Trophoblast cell (in vitro differentiated cells and primary cell): ENCODE data around the gene FBN1.
A peak's percentile ranks its signal among the peaks of the same experiment; 100 is the strongest.

Source experiments
- DNase-seq, 2 donors: peaks; one replicate each; pipeline ENCODE4 v3.0.0-alpha.2; 2016
- H2AFZ ChIP-seq: 2 replicates; pipeline ENCODE4 v1.6.1; 2013; ENCODE audit warnings: low read length, moderate library complexity, mild to moderate bottlenecking; ENCODE audit not compliant: insufficient read depth, poor library complexity
- H2AK5ac ChIP-seq: 2 replicates; pipeline ENCODE4 v1.6.1; 2013; ENCODE audit warnings: mild to moderate bottlenecking, low read length
- H2BK120ac ChIP-seq: 2 replicates; pipeline ENCODE4 v1.6.1; 2013; ENCODE audit warnings: low read length, mild to moderate bottlenecking, moderate library complexity; ENCODE audit not compliant: insufficient read depth, poor library complexity
- H2BK12ac ChIP-seq: 2 replicates; pipeline ENCODE4 v1.6.1; 2013; ENCODE audit warnings: mild to moderate bottlenecking, low read length, moderate library complexity
- H2BK5ac ChIP-seq: 2 replicates; pipeline ENCODE4 v1.6.1; 2013; ENCODE audit warnings: low read length, low read depth, moderate library complexity, mild to moderate bottlenecking; ENCODE audit not compliant: poor library complexity
- H3K14ac ChIP-seq: 2 replicates; pipeline ENCODE4 v1.6.1; 2013; ENCODE audit warnings: mild to moderate bottlenecking, low read length
- H3K18ac ChIP-seq: 2 replicates; pipeline ENCODE4 v1.6.1; 2013; ENCODE audit warnings: mild to moderate bottlenecking, low read length
- H3K23ac ChIP-seq: 2 replicates; pipeline ENCODE4 v1.6.1; 2013; ENCODE audit warnings: low read length
- H3K27ac ChIP-seq: 2 replicates; pipeline ENCODE4 v1.5.1; 2013; ENCODE audit warnings: low read depth, mild to moderate bottlenecking, inconsistent platforms, low read length, moderate library complexity
- H3K27me3 ChIP-seq: 2 replicates; pipeline ENCODE4 v1.6.1; 2013; ENCODE audit warnings: inconsistent platforms, mild to moderate bottlenecking, low read length, moderate library complexity; ENCODE audit not compliant: insufficient read depth
- H3K36me3 ChIP-seq, 2 experiments: 1 replicate in 1 of 2; 2 replicates in 1 of 2; pipeline ENCODE4 v1.6.1; 2013; ENCODE audit warnings: low read length in 2 of 2, mild to moderate bottlenecking in 2 of 2, moderate library complexity in 1 of 2; ENCODE audit not compliant: insufficient read depth in 2 of 2, control insufficient read depth in 1 of 2
- H3K4ac ChIP-seq: 2 replicates; pipeline ENCODE4 v1.6.1; 2013; ENCODE audit warnings: low read depth, mild to moderate bottlenecking, low read length, moderate library complexity
- H3K4me1 ChIP-seq, 2 experiments: 1 replicate in 1 of 2; 2 replicates in 1 of 2; pipeline ENCODE4 v1.6.1; 2013; ENCODE audit warnings: low read length in 2 of 2, mild to moderate bottlenecking in 2 of 2, moderate library complexity in 1 of 2; ENCODE audit not compliant: insufficient read depth in 2 of 2, control insufficient read depth in 1 of 2
- H3K4me2 ChIP-seq: 2 replicates; pipeline ENCODE4 v1.6.1; 2013; ENCODE audit warnings: inconsistent platforms, mild to moderate bottlenecking, low read length, moderate library complexity
- H3K4me3 ChIP-seq: 2 replicates; pipeline ENCODE4 v1.5.1; 2013; ENCODE audit warnings: mild to moderate bottlenecking, low read depth, low read length, inconsistent platforms
- H3K79me1 ChIP-seq: one replicate; pipeline ENCODE4 v1.6.1; 2013; ENCODE audit warnings: low read length
- H3K79me2 ChIP-seq: 2 replicates; pipeline ENCODE4 v1.6.1; 2013; ENCODE audit warnings: low read length, mild to moderate bottlenecking; ENCODE audit not compliant: control insufficient read depth, insufficient read depth, poor library complexity
- H3K9ac ChIP-seq: 2 replicates; pipeline ENCODE4 v1.6.1; 2013; ENCODE audit warnings: mild to moderate bottlenecking, low read length
- H3K9me3 ChIP-seq: 2 replicates; pipeline ENCODE4 v1.6.1; 2013; ENCODE audit warnings: low read depth, mild to moderate bottlenecking, control low read depth, inconsistent platforms, low read length; ENCODE audit not compliant: insufficient read depth
- H4K12ac ChIP-seq: 2 replicates; pipeline ENCODE4 v1.6.1; 2013; ENCODE audit warnings: low read depth, mild to moderate bottlenecking, low read length, moderate library complexity
- H4K8ac ChIP-seq: 2 replicates; pipeline ENCODE4 v1.6.1; 2013; ENCODE audit warnings: low read depth, mild to moderate bottlenecking, low read length, moderate library complexity
- H4K91ac ChIP-seq: one replicate; pipeline ENCODE4 v1.6.1; 2013; ENCODE audit warnings: low read depth, mild to moderate bottlenecking, low read length, moderate library complexity
- WGBS: extraction: QIAGEN DNeasy Blood & Tissue Kit; methylation state at CpG from one replicate; pipeline ENCODE4 v1.1.7; 2013; ENCODE audit warnings: missing lambda C conversion rate; ENCODE audit not compliant: insufficient read length, insufficient coverage; ENCODE audit errors: extremely low coverage; 5-methylcytosine and 5-hydroxymethylcytosine counted together

Gene FBN1

GRCh38 chr15:48541341-48542278, 103.9 kb downstream of the FBN1 start:
- Histone ChIP-seq H3K4me2 (no peak overlapping the region), H3K36me3 (no peaks in the 10 kb centered on the region), H4K12ac (no peak overlapping the region), H2BK5ac (no peak overlapping the region), H2BK12ac (no peak overlapping the region), H3K4ac (no peak overlapping the region), H4K91ac (no peak overlapping the region), H3K9me3 (no peaks in the 10 kb centered on the region), H4K8ac (no peak overlapping the region), H3K23ac (no peak overlapping the region), H3K4me1 (no peaks in the 10 kb centered on the region), H3K27ac (no peak overlapping the region), H3K27me3 (no peaks in the 10 kb centered on the region), H2BK120ac (no peak overlapping the region), H3K9ac (no peak overlapping the region), H3K79me2 (no peaks in the 10 kb centered on the region), H3K14ac (no peak overlapping the region), H3K79me1 (peaks cover 2% of the 10 kb centered on the region), H2AK5ac (no peak overlapping the region), H2AFZ (no peak overlapping the region), H3K18ac (no peak overlapping the region), H3K4me3 (no peak overlapping the region)
- no CpG with 5 or more reads among the region's 10 CpGs for WGBS
- peak in 1 of 2 donors; percentile 17 for DNase-seq

GRCh38 chr15:48540756-48541155, 104.8 kb downstream of the FBN1 start:
- Histone ChIP-seq H3K27ac (no peak overlapping the region), H3K4me3 (no peak overlapping the region), H3K23ac (no peak overlapping the region), H2AFZ (no peak overlapping the region), H2BK5ac (no peak overlapping the region), H4K91ac (no peak overlapping the region), H4K12ac (no peak overlapping the region), H2AK5ac (no peak overlapping the region), H3K36me3 (no peaks in the 10 kb centered on the region), H3K9ac (no peak overlapping the region), H3K27me3 (no peaks in the 10 kb centered on the region), H3K4me1 (no peaks in the 10 kb centered on the region), H3K79me1 (peaks cover 2% of the 10 kb centered on the region), H2BK12ac (no peak overlapping the region), H3K9me3 (no peaks in the 10 kb centered on the region), H4K8ac (no peak overlapping the region), H3K4me2 (no peak overlapping the region), H3K18ac (no peak overlapping the region), H3K14ac (no peak overlapping the region), H3K4ac (no peak overlapping the region), H3K79me2 (no peaks in the 10 kb centered on the region), H2BK120ac (no peak overlapping the region)
- no CpG with 5 or more reads among the region's 2 CpGs for WGBS
- no peak for DNase-seq

GRCh38 chr15:48538941-48539340, 106.6 kb downstream of the FBN1 start:
- H3K27me3 ChIP-seq: no peaks in the 10 kb centered on the region
- H2BK120ac ChIP-seq: no peak overlapping the region
- H3K14ac ChIP-seq: no peak overlapping the region
- peaks cover 2% of the 10 kb centered on the region for H3K79me1 ChIP-seq
- H4K91ac ChIP-seq: no peak overlapping the region
- no peak overlapping the region for H3K4ac ChIP-seq
- H2BK12ac ChIP-seq: no peak overlapping the region
- H3K9ac ChIP-seq: no peak overlapping the region
- H2BK5ac ChIP-seq: no peak overlapping the region
- no peak overlapping the region for H4K8ac ChIP-seq
- no peaks in the 10 kb centered on the region for H3K9me3 ChIP-seq
- no peaks in the 10 kb centered on the region for H3K4me1 ChIP-seq
- H3K79me2 ChIP-seq: no peaks in the 10 kb centered on the region
- H3K4me2 ChIP-seq: no peak overlapping the region
- H3K18ac ChIP-seq: no peak overlapping the region
- H4K12ac ChIP-seq: no peak overlapping the region
- WGBS: no CpG with 5 or more reads among the region's 3 CpGs
- no peak overlapping the region for H2AK5ac ChIP-seq
- no peak overlapping the region for H3K27ac ChIP-seq
- no peak overlapping the region for H3K4me3 ChIP-seq
- no peaks in the 10 kb centered on the region for H3K36me3 ChIP-seq
- DNase-seq: no peak
- H3K23ac ChIP-seq: no peak overlapping the region
- H2AFZ ChIP-seq: no peak overlapping the region

- no CpG with 5 or more reads among the region's 16 CpGs for WGBS
- Histone ChIP-seq H3K4me3 (no peak overlapping the region), H3K23ac (no peak overlapping the region), H2AK5ac (no peak overlapping the region), H4K12ac (no peak overlapping the region), H4K91ac (peak overlapping the region; percentile 61), H2BK120ac (no peak overlapping the region), H3K9me3 (no peaks in the 10 kb centered on the region), H3K14ac (no peak overlapping the region), H2AFZ (no peak overlapping the region), H3K36me3 (no peaks in the 10 kb centered on the region), H2BK12ac (no peak overlapping the region), H4K8ac (no peak overlapping the region), H3K27ac (peak overlapping the region; percentile 1), H3K27me3 (no peaks in the 10 kb centered on the region), H3K4me1 (no peaks in the 10 kb centered on the region), H3K79me1 (peaks cover 2% of the 10 kb centered on the region), H3K4ac (no peak overlapping the region), H2BK5ac (no peak overlapping the region), H3K4me2 (no peak overlapping the region), H3K18ac (no peak overlapping the region), H3K9ac (no peak overlapping the region), H3K79me2 (no peaks in the 10 kb centered on the region)
- DNase-seq: no peak
These were observed 108.0 kb downstream of the FBN1 start for GRCh38 chr15:48537271-48538113.
